Brain microvascular endothelial cell (primary cell): ENCODE measurements around the gene TSPAN31.

Experiments used
- DNase-seq: peaks from one replicate; pipeline ENCODE4 v3.0.0-alpha.2; 2020
- H3K27ac ChIP-seq: fragments of 250-450 bp; sonication (Bioruptor Pico); 2 replicates; pipeline ENCODE4 v1.5.1; 2020; ENCODE audit warnings: mild to moderate bottlenecking, moderate library complexity
- H3K27me3 ChIP-seq: fragments of 250-450 bp; sonication (Bioruptor Pico); replicated peaks from 2 replicates; pipeline ENCODE4 v1.5.1; 2020; ENCODE audit warnings: mild to moderate bottlenecking
- H3K36me3 ChIP-seq: fragments of 250-450 bp; sonication (Bioruptor Pico); replicated peaks from 2 replicates; pipeline ENCODE4 v1.5.1; 2020; ENCODE audit warnings: mild to moderate bottlenecking
- H3K4me3 ChIP-seq: 2 replicates; pipeline ENCODE4 v1.5.1; 2011; ENCODE audit warnings: low read depth, mild to moderate bottlenecking, control low read depth, low read length, moderate library complexity
- in situ Hi-C: cut with HindIII; loops from 2 replicates; pipeline ENCODE4 v1.10.0; 2017; ENCODE audit warnings: low sequenced_read_pairs, low pct_ligation_motif_present
- TF ChIP-seq, protein P1 (sequence below): IDR thresholded peaks from 2 replicates; pipeline ENCODE4 v1.5.1; 2011; ENCODE audit warnings: low read depth, mild to moderate bottlenecking, moderate library complexity, low read length, control low read depth, inconsistent platforms; ENCODE audit errors: missing control alignments

The TSPAN31 gene

DNA sequence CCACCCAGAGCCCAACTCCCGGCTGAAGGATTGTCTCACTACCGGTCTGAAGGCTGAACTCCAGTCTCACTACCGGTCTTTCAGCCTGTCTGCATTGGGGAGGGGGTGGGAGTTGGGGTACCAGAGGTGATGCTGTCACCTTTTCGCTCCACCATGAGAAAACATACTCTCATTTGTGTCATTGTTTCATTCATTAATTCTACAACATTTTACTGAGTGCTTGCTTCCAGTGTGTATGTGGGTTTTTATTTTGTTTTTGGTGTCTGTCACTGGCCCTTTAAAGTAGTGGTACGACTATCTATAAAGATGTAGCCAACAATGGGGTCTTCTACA, 7.8 kb downstream of the TSPAN31 start:
- in situ Hi-C loops = no loop called here
- Histone ChIP-seq H3K27me3 (no peaks in the 10 kb centered on the region), H3K36me3 (peaks cover 19% of the 10 kb centered on the region), H3K4me3 (peak overlapping the region; percentile 45), H3K27ac (peak overlapping the region; percentile 9)
- no peak for DNase-seq
- TF ChIP-seq, protein P1, sequence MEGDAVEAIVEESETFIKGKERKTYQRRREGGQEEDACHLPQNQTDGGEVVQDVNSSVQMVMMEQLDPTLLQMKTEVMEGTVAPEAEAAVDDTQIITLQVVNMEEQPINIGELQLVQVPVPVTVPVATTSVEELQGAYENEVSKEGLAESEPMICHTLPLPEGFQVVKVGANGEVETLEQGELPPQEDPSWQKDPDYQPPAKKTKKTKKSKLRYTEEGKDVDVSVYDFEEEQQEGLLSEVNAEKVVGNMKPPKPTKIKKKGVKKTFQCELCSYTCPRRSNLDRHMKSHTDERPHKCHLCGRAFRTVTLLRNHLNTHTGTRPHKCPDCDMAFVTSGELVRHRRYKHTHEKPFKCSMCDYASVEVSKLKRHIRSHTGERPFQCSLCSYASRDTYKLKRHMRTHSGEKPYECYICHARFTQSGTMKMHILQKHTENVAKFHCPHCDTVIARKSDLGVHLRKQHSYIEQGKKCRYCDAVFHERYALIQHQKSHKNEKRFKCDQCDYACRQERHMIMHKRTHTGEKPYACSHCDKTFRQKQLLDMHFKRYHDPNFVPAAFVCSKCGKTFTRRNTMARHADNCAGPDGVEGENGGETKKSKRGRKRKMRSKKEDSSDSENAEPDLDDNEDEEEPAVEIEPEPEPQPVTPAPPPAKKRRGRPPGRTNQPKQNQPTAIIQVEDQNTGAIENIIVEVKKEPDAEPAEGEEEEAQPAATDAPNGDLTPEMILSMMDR = no peak

DNA sequence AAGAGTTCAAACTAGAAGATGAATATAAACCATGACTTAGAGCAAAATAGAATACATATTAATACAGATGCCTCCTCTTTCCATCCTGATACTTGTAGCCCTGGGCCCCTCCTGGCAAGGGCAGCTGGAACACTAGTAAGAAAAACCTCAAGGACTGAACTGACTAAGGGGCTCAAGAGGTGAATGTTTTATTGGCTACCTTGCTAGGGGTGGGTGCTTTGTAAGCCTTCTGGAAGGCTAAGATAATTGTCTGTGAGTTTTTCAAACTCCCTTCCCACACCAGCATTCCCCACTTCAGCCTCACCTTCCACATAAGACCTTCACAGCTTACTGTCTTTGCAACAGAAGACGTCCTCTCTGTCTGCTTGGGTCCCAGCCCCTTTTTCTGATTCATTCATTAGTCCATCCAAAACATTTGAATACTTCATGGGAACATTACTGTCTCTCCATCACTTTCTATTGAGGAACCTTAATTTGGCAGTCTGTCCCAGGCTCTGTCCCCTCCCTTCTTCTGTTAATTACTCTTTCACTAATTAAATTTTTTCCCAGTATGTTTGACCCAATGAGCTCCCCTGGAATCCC, 9.0 kb downstream of the TSPAN31 start:
- peaks cover 12% of the 10 kb centered on the region for H3K36me3 ChIP-seq
- no peak overlapping the region for H3K27ac ChIP-seq
- no peaks in the 10 kb centered on the region for H3K27me3 ChIP-seq
- H3K4me3 ChIP-seq = no peak overlapping the region
- no peak for DNase-seq
- in situ Hi-C loops = no loop called here
- TF ChIP-seq, protein P1 = no peak

DNA sequence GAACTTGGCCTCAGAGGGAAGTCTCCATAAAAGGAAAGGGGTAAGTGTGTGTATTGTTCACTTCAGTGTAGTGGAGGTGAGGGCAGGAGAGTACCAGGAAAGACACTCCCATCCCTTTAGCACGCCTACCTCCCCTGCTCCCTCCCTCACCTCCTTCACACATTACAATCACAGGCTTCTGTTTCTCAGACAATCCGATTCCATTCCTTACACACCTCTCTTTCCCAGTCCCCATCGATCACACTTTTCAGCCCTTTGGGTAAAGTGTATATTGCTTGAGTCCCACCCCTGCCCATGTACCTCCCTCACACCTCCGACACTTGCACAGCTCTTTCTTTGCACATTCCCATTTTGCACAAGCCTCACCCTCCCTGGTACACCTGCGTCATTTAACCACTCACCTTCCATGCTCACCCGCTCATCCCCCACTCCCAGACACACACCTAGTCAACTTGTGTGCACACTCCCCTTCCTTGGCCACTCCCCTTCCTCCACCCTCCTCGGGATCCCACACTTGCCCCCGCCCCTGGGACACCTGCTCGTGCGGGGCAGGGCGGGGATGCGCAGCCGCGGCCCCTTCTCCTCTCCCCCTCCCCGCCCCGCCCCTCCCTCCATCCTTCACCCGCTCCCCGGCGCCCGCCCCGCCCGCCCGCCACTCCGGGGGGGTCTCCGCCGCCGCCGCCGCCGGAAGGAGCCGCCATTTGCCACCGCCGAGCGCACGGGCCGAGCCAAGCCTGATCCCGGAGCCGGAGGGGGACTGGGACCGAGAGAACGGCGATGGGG, 9.8 kb downstream of the TSPAN31 start, which contains the start of gene MARCHF9:
TSS of gene MARCHF9 (plus strand) at position 693 of the 783 bp plus-strand sequence. CDS start 426 bp downstream, outside the sequence.
- H3K36me3 ChIP-seq = peaks cover 6% of the 10 kb centered on the region
- TF ChIP-seq, protein P1 = no peak
- peak within 1 kb of the TSS; percentile 49 for H3K4me3 ChIP-seq
- no peak for DNase-seq
- in situ Hi-C loops = no loop called here
- no peaks in the 10 kb centered on the region for H3K27me3 ChIP-seq
- no peak within 1 kb of the TSS for H3K27ac ChIP-seq

DNA sequence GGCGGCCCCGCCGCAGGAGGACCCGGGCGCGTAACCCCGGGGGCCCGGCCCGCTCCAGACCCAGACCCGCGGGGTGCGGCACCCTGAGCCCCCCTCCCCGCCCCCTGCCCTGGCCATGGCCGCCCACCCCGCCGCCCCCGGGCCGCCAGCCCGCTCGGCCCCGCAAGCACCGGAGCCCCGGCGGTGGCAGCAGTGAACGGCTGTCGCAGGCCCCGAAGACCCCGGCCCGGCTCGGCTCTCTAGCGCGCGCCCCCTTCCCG, 10.3 kb downstream of the TSPAN31 start:
- H3K36me3 ChIP-seq = peaks cover 4% of the 10 kb centered on the region
- DNase-seq = no peak
- no peak overlapping the region for H3K27ac ChIP-seq
- in situ Hi-C loops = no loop called here
- no peaks in the 10 kb centered on the region for H3K27me3 ChIP-seq
- H3K4me3 ChIP-seq = peak overlapping the region; percentile 49
- TF ChIP-seq, protein P1 = no peak

DNA sequence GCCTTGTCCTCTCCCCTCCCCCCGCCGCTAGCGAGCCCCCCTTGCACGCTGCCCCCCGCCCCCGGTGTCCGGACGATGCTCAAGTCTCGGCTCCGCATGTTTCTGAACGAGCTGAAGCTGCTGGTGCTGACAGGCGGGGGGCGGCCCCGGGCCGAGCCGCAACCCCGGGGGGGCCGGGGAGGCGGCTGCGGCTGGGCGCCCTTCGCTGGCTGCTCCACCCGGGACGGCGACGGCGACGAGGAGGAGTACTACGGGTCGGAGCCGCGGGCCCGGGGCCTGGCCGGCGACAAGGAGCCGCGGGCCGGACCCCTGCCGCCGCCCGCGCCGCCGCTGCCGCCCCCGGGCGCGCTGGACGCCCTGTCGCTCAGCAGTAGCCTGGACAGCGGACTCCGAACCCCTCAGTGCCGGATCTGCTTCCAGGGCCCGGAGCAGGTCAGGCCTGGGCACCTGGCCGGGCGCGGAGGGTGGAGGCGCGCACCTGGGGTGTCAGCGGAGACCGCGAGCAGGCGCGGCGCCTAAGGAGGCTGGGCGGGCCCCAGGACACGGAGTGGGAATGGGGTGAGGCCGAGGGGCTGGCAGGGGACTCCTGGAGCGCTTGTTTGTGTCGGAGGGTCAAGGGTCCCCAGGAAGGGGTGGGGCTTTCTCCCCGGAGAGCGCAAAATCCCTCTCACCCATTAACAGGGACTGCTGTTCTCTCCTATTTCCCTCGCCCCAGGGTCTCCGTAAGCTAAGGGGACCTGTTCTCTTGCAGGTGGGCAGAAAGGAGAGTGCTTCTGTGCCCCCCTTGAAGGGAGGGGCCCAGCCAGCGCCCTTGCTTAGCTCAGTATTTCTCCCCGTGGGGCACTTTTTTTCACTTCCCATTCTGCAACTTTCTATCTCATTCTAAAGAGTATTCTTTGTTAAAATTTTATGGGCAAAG, 10.9 kb downstream of the TSPAN31 start:
- DNase-seq = no peak
- TF ChIP-seq, protein P1 = no peak
- no peak overlapping the region for H3K27ac ChIP-seq
- in situ Hi-C loops = no loop called here
- H3K36me3 ChIP-seq = no peaks in the 10 kb centered on the region
- H3K4me3 ChIP-seq = peak overlapping the region; percentile 49
- no peaks in the 10 kb centered on the region for H3K27me3 ChIP-seq
